DMS114 treated with DMSO at 0.1 percent for 48 hours (cell line): ENCODE results near the gene SHPK.

ENCODE experiments used
- DNase-seq: peaks from one replicate; lab custom pipeline; 2025; ENCODE audit not compliant: unreplicated experiment; lab: John Stamatoyannopoulos, UW

SHPK gene

DNA sequence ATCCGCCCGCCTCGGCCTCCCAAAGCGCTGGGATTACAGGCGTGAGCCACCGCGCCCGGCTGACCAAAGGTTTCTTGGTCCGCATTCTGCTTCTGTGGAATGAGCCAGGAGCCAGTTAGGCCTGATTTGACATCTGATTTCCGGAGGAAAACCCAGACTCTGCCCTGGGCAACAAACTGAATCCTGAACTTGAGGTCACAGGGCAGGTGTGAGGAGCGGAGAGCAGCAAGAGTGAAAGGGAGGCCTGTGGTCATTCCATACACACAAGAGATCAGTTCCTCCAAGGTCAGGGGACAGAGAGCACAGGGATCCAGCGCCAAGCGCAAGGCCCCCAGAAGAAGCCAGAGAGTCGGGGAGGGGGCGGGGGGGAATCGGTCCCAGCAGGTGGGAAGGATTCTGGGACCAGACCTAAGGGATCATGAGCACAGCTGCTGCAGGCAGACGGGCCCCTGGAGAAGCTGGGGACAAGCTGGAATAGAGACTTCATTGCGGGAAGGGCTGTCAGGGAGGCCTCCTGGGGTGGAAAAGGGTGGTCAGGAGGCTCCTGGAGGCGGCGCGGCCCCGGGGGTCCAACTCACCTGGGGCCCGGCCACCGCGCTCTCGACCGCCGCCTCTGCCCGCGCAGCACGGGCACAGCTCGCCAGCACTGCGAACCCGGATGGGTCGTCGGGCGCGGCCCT, 436 bp downstream of the SHPK start:
- no peak for DNase-seq

DNA sequence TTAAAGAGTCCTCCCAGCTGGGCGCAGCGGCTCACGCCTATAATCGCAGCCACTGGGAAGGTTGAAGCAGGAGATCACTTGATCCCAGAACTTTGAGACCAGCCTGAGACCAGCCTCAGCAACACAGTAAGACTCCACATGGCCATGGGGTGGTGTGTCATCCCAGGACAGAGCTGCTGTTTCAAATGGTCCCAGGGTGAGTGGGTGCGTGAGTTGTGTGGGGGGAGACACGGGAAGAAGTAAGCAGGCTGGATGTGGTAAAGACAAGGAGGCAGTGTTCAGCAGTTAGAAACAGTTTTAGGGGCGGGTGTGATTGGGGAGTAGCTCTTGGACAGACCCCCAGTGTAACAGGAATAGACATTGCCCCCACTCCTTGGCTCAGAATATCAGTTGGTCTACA, 3.8 kb downstream of the SHPK start:
- no peak for DNase-seq

DNA sequence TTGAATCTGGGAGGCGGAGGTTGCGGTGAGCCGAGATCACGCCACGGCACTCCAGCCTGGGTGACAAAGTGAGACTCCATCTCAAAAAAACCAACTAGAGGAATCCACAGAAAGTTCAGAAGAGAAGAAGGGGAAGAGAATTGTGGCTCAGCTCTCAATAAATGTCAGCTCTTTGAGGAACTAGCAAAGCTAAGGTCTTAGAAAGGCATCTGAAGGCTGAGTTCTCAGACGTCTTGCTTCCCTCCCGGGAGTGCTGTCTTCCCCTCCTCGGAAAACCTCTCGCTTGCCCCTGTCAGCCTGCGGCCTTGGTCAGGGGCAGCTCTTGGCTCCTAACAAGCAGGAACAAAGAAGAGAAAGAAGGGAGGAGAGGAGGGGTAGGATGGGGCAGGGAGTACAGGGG, 5.3 kb downstream of the SHPK start:
- DNase-seq: no peak

DNA sequence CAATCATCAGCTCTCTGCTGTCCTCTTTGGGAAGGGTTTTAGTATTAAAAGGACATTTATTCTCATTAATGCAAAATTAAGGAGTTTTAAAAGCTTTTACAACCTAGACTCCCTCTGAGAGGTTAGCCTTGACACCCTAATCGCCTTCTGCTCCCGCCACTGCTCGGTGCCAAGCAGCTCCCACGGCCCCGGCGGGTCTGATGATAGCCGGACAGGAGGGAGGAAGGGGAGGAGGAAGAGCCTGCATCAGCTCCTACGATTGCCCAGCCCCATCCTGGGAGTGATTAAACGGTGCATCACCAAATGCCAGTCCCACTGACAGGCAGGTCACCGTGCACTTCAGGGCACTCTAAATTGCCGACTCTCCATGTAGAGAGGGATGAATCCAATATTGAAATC, 8.3 kb downstream of the SHPK start:
- DNase-seq: no peak

DNA sequence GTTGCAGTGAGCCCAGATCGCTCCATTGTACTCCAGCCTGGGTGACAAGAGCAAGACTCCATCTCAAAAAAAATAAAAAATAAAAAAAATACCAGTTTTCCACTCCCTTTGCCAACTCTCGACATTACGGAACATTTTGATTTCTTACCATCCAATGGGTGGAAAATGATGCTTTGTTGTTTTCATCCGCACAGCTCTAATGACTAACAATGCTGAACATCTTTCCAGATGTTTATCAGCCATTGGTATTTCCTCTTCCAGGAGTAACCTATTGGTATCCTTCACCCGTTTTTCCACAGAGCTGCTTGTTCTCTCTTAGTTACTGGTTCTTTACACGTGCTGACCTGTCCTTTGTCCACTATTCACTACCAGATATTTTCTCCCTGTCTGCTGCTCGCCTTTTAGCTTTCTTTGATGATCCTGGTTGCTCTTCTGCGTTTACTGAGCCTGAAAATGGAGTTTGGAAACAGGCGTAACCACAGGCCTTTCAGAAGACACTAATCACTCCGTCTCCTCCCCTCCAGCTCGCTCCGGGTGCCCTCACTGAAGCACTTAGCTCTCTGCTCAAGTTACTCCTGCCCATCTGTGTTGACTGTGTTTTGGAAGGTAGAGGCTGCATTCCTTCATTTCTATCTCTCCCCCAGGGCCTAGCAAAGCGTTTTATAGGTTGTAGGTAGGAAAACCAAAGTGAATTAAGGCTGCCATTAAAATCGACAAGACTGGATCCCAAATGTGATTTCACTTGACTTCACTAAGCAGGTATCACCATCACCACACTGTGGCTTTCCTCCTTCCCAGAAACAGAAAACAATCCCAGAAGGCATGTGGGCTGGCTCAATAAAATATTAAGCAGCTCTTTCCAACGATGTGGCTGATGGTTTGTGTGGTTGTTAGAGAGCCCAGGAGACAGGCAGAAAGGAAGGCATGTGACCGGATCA, 8.9 kb downstream of the SHPK start:
- DNase-seq: no peak

DNA sequence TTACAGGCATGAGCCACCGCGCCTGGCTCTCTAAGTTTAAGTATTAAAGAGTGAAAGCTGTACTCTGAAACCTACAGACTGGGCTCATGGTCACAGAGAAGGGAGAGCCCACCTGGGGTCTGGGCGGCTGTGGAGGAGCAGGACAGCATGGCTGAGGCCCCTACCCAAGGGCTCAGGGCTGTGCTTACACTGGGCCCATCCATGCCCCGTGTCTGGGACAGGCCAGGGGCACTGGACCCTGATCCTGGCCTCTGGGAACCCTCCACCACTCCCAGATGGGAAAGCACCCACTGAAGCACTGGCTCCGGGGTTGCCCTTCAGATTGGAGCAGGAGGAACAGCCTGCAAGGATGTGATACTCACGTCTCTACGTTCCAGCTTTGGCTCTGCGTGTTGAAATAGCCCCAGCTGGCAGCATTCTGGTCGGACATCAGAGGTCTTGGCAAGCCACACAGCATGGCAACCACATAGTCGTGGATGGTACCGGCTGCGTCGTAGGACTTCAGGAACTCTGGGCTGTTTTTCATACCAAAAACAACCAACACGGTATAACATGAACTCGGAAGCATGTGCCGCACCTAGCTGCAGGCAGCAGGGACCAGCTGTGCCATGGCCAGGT, 13.0 kb downstream of the SHPK start:
- no peak for DNase-seq

DNA sequence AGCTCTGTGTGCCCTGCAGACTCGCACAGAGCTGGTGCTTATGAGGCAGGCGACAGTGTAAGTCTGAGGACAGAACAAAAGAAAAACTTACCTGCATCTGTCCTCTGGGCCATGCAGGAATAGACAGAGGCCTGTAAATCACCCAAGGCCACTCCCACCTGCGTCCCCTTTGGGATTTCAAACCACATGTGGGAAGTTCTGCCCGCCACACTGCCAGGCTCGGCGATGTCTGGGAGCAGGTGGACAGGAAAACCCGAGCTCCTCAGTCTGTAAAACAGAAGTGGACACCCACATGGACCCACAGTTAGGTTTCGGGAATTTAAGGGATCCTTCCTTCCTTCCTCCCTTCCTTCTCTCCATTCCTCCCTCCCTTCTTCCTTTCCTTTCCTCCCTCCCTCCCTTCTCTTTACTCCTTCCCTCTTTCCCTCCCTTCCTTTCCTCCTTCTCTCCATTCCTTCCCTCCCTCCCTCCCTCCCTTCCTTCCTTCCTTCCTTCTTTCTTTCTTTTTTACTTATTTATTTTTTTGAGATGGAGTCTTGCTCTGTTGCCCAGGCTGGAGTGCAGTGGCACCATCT, 14.8 kb downstream of the SHPK start:
- DNase-seq: no peak

DNA sequence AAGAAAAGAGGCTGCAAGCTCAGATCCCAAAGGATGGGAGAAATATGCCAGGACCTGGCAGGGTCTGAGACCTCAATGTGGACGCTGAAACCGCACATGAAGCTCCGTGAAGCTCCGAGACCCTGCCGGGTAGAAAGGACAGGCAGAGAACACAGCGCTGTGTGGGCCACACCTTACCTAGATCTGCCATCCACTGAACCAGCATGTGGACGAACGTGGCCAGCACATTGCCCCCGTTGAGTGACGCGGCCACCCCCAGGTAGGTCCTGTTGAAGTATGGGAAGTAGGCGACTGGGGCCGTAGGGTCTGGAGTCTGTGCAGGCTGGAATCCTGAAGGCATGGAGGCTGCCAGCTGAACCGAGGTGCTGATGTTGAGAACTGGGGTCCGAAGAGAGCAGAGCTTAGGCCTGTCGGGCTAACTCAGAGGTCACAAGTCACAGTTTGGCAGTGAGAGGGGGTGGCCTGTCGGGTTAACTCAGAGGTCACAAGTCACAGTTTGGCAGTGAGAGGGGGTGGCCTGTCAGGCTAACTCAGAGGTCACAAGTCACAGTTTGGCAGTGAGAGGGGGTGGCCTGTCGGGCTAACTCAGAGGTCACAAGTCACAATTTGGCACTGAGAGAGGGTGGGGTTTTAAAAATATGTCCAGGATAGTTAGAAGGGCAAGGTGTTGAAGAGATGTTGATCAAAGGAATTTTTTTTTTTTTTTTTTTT, 20.7 kb downstream of the SHPK start:
- DNase-seq: no peak

DNA sequence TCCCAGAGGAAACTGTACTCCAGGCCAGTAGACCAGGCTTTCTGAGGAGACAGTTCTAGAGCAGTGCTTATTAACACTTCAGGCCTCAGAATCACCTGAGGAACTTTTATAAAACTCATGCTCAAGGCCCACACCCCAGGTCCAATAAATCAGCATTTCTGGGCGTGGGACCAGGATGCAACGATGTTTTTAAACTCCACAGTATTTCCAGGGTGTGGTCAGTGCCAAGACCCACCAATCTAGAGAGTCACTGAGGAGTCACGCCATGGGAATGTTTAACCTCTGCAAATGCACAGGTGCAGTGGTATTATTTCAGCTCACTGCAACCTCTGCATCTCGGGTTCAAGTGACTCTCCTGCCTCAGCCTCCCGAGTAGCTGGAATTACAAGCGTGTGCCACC, 22.9 kb downstream of the SHPK start:
- no peak for DNase-seq

DNA sequence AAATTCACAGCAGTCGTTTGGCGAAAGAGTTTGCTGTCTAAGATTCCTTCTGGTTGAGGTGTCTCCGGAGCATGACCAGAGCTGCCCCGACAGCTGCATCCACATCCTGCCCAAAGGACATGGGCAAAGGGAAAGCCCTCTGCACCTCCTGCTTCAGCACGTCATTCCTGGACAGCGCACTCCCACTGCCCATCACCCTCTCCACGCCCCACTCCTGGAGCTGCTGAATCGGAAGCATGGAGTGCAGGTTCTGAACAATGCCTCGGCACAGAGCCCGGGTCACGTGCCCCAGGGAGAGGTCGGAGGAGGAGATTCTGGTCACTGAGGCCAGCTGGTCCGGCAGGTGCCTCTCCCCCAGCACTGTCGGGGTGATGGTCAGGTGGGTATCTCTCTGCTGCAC, 25.5 kb downstream of the SHPK start:
- no peak for DNase-seq

DNA sequence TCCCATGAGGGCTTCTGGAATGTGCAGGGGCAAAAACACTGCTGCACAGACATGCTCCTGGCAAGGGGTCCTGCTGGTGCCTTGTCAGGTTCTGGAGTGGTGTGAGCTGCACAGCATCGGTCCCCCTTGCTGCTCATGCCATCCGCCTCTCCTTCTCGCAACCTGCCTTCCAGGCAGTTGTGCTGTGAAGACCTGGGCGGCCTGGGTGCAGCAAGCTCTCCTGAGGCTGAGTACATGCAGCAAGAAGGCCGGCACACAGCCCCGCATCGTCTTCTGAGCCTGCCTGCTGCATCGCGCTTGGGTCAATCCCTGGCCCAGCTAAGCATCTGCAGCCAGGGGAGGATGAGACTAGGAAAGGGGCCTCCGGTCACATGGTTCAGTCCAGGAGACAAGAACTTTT, 26.4 kb downstream of the SHPK start:
- no peak for DNase-seq

DNA sequence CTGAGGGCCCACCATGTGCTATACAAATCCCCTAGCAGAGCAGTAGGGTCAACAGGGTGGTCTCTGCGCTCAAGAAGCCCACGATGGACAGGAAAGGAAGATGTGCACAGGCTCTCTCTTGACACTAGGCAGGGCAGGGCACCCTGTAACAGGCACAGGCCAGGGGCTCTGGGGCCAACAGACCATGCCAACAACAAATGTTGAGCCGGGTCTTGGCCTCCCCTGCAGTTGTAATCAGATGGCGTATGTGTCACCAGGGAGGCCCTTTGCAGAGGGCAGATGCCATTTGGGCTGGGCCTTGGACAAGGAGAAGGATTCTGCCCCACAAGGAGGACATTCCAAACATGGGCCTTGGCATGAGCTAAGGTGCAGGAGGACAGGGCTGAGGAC, 32.2 kb downstream of the SHPK start:
- DNase-seq: no peak

DNA sequence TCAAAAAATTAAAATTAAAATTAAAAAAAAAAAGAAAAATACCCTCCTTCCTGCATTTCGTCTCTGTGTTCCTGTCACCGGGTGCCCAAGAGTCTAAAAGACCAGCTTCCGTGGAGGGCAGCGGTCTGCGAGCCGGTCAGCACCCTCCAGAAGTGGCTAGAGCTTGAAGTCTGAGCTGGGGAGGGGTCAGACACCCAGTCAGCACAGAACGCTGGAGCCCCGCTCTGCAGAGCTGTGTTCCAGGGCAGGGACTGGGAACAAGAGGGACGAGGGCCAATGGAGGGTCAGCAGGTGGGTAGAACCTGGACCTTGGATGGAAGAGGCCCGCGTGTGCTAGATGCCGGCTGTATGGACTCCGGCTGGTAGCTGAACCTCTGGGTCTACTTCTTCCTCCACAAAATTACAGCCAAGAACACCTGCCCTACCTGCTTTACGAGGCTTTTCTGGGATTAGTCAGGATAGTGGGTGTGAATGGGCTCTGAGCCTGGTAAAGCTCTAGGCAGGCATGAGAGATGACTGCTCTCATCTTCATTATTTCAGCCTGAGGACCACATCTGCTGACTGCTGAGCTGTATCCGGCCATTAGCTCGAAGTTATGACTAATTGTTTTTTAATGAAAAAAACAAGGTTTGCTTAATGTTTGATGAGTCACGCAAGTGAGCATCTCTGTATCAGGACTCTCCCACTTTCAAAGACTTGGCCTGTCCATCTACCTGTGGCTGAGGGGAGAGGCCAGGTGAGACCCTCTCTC, 32.8 kb downstream of the SHPK start:
- no peak for DNase-seq

DNA sequence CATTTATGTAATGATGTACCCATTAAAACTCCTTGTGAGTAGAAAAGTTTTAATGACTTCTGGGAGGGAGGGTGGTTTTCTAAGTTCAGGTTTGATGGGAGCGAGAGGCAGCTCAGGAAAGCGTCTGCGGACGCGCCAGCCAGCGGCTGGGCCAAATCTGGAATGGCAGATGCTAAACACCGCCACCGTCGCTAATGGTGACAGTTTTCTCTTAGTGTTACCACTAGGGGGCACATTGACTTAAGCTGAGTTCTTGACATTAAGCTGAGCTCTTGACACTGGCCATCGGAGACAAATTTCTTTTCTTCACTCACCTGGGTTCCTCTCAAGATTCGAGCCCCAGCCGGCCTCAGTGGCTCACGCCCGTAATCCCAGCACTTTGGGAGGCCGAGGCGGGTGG, 33.6 kb downstream of the SHPK start:
- no peak for DNase-seq

DNA sequence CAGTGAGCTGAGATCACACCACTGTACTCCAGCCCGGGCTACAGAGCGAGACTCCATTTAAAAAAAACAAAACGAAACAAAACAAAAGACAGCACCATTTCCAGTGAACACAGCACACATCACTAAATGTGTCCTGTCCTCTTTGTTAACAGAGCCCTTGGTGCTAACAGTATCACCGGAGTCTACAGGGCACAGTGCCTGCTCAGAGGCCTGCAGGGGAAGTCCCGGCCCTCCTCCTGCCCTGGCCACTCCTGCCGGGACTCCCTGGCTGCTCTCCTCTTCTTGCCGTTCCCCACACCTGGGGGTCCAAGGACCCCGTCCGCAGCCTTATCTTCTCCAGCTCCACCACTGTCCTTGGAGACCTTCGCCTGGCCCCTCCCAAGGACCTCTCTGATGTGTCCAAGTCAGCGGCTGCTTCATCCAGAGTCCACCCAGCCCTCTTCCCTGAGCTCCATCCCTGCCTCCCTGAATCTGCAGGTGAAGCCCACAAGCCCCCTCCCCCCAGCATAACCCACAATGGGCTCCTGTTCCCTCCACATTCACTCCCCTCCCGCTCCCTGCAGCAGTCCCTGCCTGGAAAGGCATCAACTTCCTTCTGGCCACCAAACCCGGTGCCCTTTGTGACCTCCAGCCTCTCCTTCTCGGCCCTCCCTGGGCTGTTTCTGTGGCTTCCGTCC, 35.4 kb downstream of the SHPK start:
- DNase-seq: no peak

DNA sequence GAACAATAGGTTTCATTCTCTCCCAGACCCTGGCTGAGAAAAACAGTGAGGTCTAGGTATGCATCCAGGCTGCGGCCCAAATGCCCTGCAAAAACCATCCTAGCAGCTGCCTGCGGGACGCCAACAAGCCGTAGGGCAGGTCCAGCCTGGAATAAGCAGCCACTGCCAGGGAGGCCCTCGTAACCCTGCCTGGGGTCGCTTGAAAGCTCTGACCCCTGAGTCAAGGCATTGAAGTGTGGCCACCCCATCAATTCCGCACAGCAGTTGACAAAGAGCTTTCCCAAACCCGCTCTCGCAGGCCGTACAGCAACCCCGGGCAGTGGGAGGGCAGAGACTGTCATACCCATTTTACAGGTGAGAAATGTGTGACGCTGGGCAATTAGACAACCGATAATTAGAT, 38.0 kb downstream of the SHPK start:
- DNase-seq: no peak

DNA sequence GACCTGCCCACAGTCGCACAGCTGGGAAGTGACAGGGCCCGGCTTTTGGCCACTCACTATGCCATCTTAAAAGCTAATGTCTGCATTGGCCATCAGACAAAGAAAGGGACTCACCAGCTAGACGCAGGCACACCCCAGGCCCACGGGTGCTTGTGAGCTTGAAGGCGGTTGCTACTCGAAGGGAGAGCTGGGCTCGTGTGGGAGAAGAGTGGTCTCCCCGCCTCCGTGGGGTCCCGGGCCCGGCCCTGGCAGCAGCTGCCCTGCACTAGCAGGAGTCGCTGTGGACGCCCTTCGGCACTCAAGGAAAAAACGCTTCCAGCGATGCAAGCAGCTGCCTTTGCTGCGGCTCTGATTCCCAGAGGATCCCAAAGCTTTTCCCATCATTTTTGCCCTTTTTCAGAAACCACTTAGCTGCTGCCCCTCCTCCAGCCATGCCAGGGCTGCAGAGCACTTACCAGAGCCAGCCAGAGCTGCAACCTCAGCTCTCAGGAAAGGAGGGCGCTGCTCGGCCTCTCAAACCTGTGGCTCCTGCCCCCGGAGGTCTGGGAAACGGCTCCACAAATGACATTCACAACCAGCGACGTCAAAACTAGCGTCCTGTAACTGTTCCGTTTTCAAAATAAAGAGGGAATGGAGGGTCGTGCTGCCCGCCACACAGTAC, 39.1 kb downstream of the SHPK start:
- no peak for DNase-seq

DNA sequence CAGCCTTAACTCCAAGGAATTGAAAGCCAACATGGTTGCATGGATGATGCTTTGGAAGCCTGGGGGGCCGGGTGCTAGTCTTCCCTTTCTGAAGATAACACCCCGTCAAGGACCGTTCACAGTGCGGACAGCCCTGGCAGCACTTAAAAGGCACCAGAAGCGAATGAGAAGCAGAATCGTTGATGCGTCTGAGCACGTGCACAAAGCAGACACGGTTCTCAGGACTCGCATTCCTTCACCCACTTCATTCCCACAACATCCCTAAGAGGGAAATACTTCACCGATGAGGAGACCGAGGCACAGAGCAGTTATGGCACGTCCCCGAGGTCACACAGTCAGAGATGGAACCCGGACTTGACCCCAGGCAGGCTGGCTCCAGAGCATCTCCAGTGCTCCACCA, 41.1 kb downstream of the SHPK start:
- no peak for DNase-seq

DNA sequence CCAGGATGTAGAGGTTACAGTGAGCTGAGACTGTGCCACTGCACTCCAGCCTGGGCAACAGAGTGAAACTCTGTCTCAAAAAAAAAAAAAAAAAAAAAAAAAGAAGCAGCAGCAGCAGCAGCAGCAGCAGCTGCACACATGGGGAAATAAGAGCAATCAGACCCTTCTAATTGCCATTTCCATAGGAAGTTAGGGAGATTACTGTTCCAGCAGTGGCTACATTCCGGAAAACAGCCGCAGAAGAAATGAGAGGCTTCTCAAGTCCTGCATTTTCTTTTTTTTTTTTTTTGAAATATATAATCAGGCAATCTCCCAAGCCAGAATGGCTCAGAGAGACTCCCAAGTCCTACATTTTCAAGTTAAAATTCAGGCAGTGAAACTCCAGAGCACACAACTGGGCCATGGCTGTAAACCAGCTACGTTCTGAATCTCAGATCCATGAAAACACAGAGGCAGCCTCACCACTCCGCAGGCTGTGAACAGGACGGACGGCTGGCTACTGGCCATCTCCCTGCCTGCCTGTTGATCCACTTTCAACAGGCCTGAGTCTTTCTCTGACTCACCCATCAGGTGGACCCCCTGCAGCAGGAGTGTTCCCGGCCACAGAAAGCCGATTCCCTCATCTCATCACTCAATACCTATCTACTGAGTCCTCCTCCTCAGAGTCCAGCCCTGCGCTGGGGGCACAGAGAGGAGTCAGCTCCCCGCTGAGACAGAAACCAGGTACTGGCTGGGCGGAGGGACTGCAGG, 41.8 kb downstream of the SHPK start:
- no peak for DNase-seq
